ENCODE results near the gene WDR64. TPM values are rescaled to one million over a fixed set of nuclear protein-coding genes. Genes with fewer than 3 reads are reported as not detected.
"Not testable (repeated sequence)": the region's sequence is repeated elsewhere in the genome, so short reads cannot be mapped to it uniquely, and the experiment has no call there.

The WDR64 gene
- total RNA-seq, 2 donors from 2014 or later = not detected

- H3K4me1 Mint-ChIP-seq (ENCODE audit: low read depth in 2 of 2); H3K4me3 Mint-ChIP-seq; H3K9me3 Mint-ChIP-seq; H3K27ac Mint-ChIP-seq; H3K36me3 Mint-ChIP-seq; ATAC-seq; DNase-seq (ENCODE audit: low spot score): not testable (repeated sequence)
- H3K27me3 Mint-ChIP-seq = peaks cover 26 to 35% of the 10 kb centered on the region in 2 donors
These were observed 152.6 kb downstream of the WDR64 start for GRCh38 chr1:241804706-241805105.

- no peak overlapping the region for H3K27ac Mint-ChIP-seq
- no peaks in the 10 kb centered on the region for H3K36me3 Mint-ChIP-seq
- H3K9me3 Mint-ChIP-seq = no peaks in the 10 kb centered on the region
- no peak overlapping the region for H3K4me3 Mint-ChIP-seq
- H3K27me3 Mint-ChIP-seq = peaks cover 12 to 14% of the 10 kb centered on the region in 2 donors
- ATAC-seq (no peak), DNase-seq (ENCODE audit: low spot score) (no peak)
- no peaks in the 10 kb centered on the region for H3K4me1 Mint-ChIP-seq (ENCODE audit: low read depth in 2 of 2)
These were observed 156.2 kb downstream of the WDR64 start for GRCh38 chr1:241808265-241808664.

- Mint-ChIP-seq H3K27me3 (peaks cover 11 to 18% of the 10 kb centered on the region in 2 donors), H3K4me1 (ENCODE audit: low read depth in 2 of 2) (no peaks in the 10 kb centered on the region), H3K36me3 (no peaks in the 10 kb centered on the region), H3K4me3 (no peak overlapping the region), H3K9me3 (no peaks in the 10 kb centered on the region), H3K27ac (no peak overlapping the region)
- ATAC-seq (no peak), DNase-seq (ENCODE audit: low spot score) (no peak)
These were observed 158.8 kb downstream of the WDR64 start for GRCh38 chr1:241810769-241811405.

- no peak for ATAC-seq
- Mint-ChIP-seq H3K27me3 (peaks cover 18 to 30% of the 10 kb centered on the region in 2 donors), H3K4me1 (ENCODE audit: low read depth in 2 of 2) (no peaks in the 10 kb centered on the region), H3K36me3 (no peaks in the 10 kb centered on the region), H3K9me3 (no peaks in the 10 kb centered on the region), H3K27ac (no peak overlapping the region), H3K4me3 (no peak overlapping the region)
- no peak for DNase-seq (ENCODE audit: low spot score)
These were observed 161.8 kb downstream of the WDR64 start for GRCh38 chr1:241813768-241814320.

- Mint-ChIP-seq H3K9me3 (no peaks in the 10 kb centered on the region), H3K27ac (no peak overlapping the region), H3K27me3 (peaks cover 20 to 30% of the 10 kb centered on the region in 2 donors), H3K4me3 (no peak overlapping the region), H3K4me1 (ENCODE audit: low read depth in 2 of 2) (no peaks in the 10 kb centered on the region), H3K36me3 (no peaks in the 10 kb centered on the region)
- ATAC-seq (no peak), DNase-seq (ENCODE audit: low spot score) (no peak)
These were observed 163.9 kb downstream of the WDR64 start for GRCh38 chr1:241816008-241816407.

GRCh38 chr1:241817331-241817792 lies 165.3 kb downstream of the WDR64 start:
- Mint-ChIP-seq H3K4me3 (no peak overlapping the region), H3K27ac (no peak overlapping the region)

GRCh38 chr1:241817956-241818612 lies 166.0 kb downstream of the WDR64 start:
- no peak for ATAC-seq
- no peaks in the 10 kb centered on the region for H3K4me1 Mint-ChIP-seq (ENCODE audit: low read depth in 2 of 2)
- peaks cover 18 to 30% of the 10 kb centered on the region in 2 donors for H3K27me3 Mint-ChIP-seq
- H3K36me3 Mint-ChIP-seq = no peaks in the 10 kb centered on the region
- DNase-seq (ENCODE audit: low spot score) = no peak
- H3K9me3 Mint-ChIP-seq = no peaks in the 10 kb centered on the region
- H3K4me3 Mint-ChIP-seq = no peak overlapping the region
- H3K27ac Mint-ChIP-seq = no peak overlapping the region

More at GRCh38 chr1:241817331-241817792, 165.3 kb downstream of the WDR64 start:
- DNase-seq (ENCODE audit: low spot score) = no peak
- no peak for ATAC-seq
- Mint-ChIP-seq H3K36me3 (no peaks in the 10 kb centered on the region), H3K4me1 (ENCODE audit: low read depth in 2 of 2) (no peaks in the 10 kb centered on the region), H3K27me3 (peaks cover 18 to 30% of the 10 kb centered on the region in 2 donors), H3K9me3 (no peaks in the 10 kb centered on the region)

GRCh38 chr1:241819340-241819866 lies 167.3 kb downstream of the WDR64 start:
- Mint-ChIP-seq H3K4me1 (ENCODE audit: low read depth in 2 of 2) (no peaks in the 10 kb centered on the region), H3K27ac (no peak overlapping the region), H3K4me3 (no peak overlapping the region), H3K9me3 (no peaks in the 10 kb centered on the region), H3K36me3 (no peaks in the 10 kb centered on the region), H3K27me3 (peaks cover 22 to 29% of the 10 kb centered on the region in 2 donors)
- DNase-seq (ENCODE audit: low spot score) = no peak
- ATAC-seq = no peak

- Mint-ChIP-seq H3K4me3 (no peak overlapping the region), H3K27me3 (peaks cover 22 to 23% of the 10 kb centered on the region in 2 donors), H3K36me3 (no peaks in the 10 kb centered on the region), H3K4me1 (ENCODE audit: low read depth in 2 of 2) (no peaks in the 10 kb centered on the region), H3K9me3 (no peaks in the 10 kb centered on the region), H3K27ac (no peak overlapping the region)
- DNase-seq (ENCODE audit: low spot score) = no peak
- ATAC-seq = no peak
These were observed 169.3 kb downstream of the WDR64 start for GRCh38 chr1:241821363-241821762.

GRCh38 chr1:241822846-241823245 lies 170.8 kb downstream of the WDR64 start:
- Mint-ChIP-seq H3K4me1 (ENCODE audit: low read depth in 2 of 2) (no peaks in the 10 kb centered on the region), H3K4me3 (no peak overlapping the region), H3K36me3 (no peaks in the 10 kb centered on the region), H3K27me3 (peaks cover 15 to 17% of the 10 kb centered on the region in 2 donors), H3K27ac (no peak overlapping the region), H3K9me3 (no peaks in the 10 kb centered on the region)
- no peak for DNase-seq (ENCODE audit: low spot score)
- ATAC-seq = no peak

GRCh38 chr1:241823925-241824324 lies 171.8 kb downstream of the WDR64 start:
- DNase-seq (ENCODE audit: low spot score) (no peak), ATAC-seq (no peak)
- Mint-ChIP-seq H3K27ac (no peak overlapping the region), H3K4me3 (no peak overlapping the region), H3K27me3 (peaks cover 12 to 13% of the 10 kb centered on the region in 2 donors), H3K4me1 (ENCODE audit: low read depth in 2 of 2) (no peaks in the 10 kb centered on the region), H3K36me3 (no peaks in the 10 kb centered on the region), H3K9me3 (no peaks in the 10 kb centered on the region)

- no peak overlapping the region for H3K27ac Mint-ChIP-seq
- no peaks in the 10 kb centered on the region for H3K9me3 Mint-ChIP-seq
- H3K36me3 Mint-ChIP-seq = no peaks in the 10 kb centered on the region
- DNase-seq (ENCODE audit: low spot score) (no peak), ATAC-seq (no peak)
- H3K4me1 Mint-ChIP-seq (ENCODE audit: low read depth in 2 of 2) = no peaks in the 10 kb centered on the region
- no peak overlapping the region for H3K4me3 Mint-ChIP-seq
- peaks cover 9 to 13% of the 10 kb centered on the region in 2 donors for H3K27me3 Mint-ChIP-seq
These were observed 173.5 kb downstream of the WDR64 start for GRCh38 chr1:241825581-241825980.

- not testable (repeated sequence) for DNase-seq (ENCODE audit: low spot score); ATAC-seq; H3K27ac Mint-ChIP-seq; H3K4me1 Mint-ChIP-seq (ENCODE audit: low read depth in 2 of 2); H3K36me3 Mint-ChIP-seq; H3K4me3 Mint-ChIP-seq; H3K9me3 Mint-ChIP-seq
- H3K27me3 Mint-ChIP-seq = peaks cover 10 to 16% of the 10 kb centered on the region in 2 donors
These were observed 174.5 kb downstream of the WDR64 start for GRCh38 chr1:241826613-241827012.

GRCh38 chr1:241827264-241827663 lies 175.2 kb downstream of the WDR64 start:
- DNase-seq (ENCODE audit: low spot score) = no peak
- Mint-ChIP-seq H3K36me3 (no peaks in the 10 kb centered on the region), H3K27me3 (peaks cover 13 to 22% of the 10 kb centered on the region in 2 donors), H3K4me3 (no peak overlapping the region), H3K27ac (no peak overlapping the region), H3K9me3 (no peaks in the 10 kb centered on the region), H3K4me1 (ENCODE audit: low read depth in 2 of 2) (no peaks in the 10 kb centered on the region)
- ATAC-seq = no peak

Measured in natural killer cell treated with Interleukin-12 subunit alpha and Interleukin-12 subunit beta and Interleukin-15 and Interleukin-18, amount 100 ng/mL, for 72 hours (primary cell).